ENCODE results near the gene NUDT1.

The NUDT1 gene

GRCh38 chr7:2224934-2225333 is 17.1 kb upstream of the NUDT1 start:
- FAIRE-seq, result no peak

- FAIRE-seq, result no peak
Observed at GRCh38 chr7:2225336-2225735, 16.7 kb upstream of the NUDT1 start.

GRCh38 chr7:2225830-2226229 is 16.2 kb upstream of the NUDT1 start:
- no peak for FAIRE-seq

- no peak for FAIRE-seq
Observed at GRCh38 chr7:2227699-2228098, 14.3 kb upstream of the NUDT1 start.

- no peak for FAIRE-seq
Observed at GRCh38 chr7:2228921-2229320, 13.1 kb upstream of the NUDT1 start.

- no peak for FAIRE-seq
Observed at GRCh38 chr7:2229467-2229866, 12.6 kb upstream of the NUDT1 start.

- no peak for FAIRE-seq
Observed at GRCh38 chr7:2230226-2230625, 11.8 kb upstream of the NUDT1 start.

- FAIRE-seq, result no peak
Observed at GRCh38 chr7:2230882-2231281, 11.1 kb upstream of the NUDT1 start.

- no peak for FAIRE-seq
Observed at GRCh38 chr7:2231992-2232765, 9.8 kb upstream of the NUDT1 start.

GRCh38 chr7:2232766-2233520 is 9.1 kb upstream of the NUDT1 start, which contains the start of gene MAD1L1:
Gene MAD1L1 (minus strand): TSS chr7:2232945. CDS start chr7:2230133, 2,812 bp downstream.
- FAIRE-seq, result no peak

GRCh38 chr7:2233926-2234325 is 8.1 kb upstream of the NUDT1 start:
- no peak for FAIRE-seq

- FAIRE-seq, result no peak
Observed at GRCh38 chr7:2237109-2237602, 4.9 kb upstream of the NUDT1 start.

GRCh38 chr7:2239242-2239641 is 2.8 kb upstream of the NUDT1 start:
- no peak for FAIRE-seq

GRCh38 chr7:2242541-2243429 is 759 bp downstream of the NUDT1 start:
- no peak for FAIRE-seq

GRCh38 chr7:2243458-2243857 is 1.4 kb downstream of the NUDT1 start:
- no peak for FAIRE-seq

GRCh38 chr7:2244404-2244995 is 2.5 kb downstream of the NUDT1 start:
- no peak for FAIRE-seq

- FAIRE-seq, result no peak
Observed at GRCh38 chr7:2245883-2246675, 4.1 kb downstream of the NUDT1 start.

GRCh38 chr7:2247141-2247995 is 5.3 kb downstream of the NUDT1 start:
- no peak for FAIRE-seq

- no peak for FAIRE-seq
Observed at GRCh38 chr7:2248984-2249694, 7.1 kb downstream of the NUDT1 start.

GRCh38 chr7:2249744-2250323 is 7.8 kb downstream of the NUDT1 start:
- FAIRE-seq, result no peak
